ENCODE results near the gene L3MBTL1.
"Not testable (repeated sequence)": the region's sequence is repeated elsewhere in the genome, so short reads cannot be mapped to it uniquely, and the experiment has no call there.

L3MBTL1 gene

GRCh38 chr20:43571771-43572170 lies 64.3 kb downstream of the L3MBTL1 start:
- no peaks in the 10 kb centered on the region for H3K9me3 Mint-ChIP-seq
- no peaks in the 10 kb centered on the region for H3K27me3 Mint-ChIP-seq
- H3K4me1 Mint-ChIP-seq (ENCODE audit: low read depth): no peaks in the 10 kb centered on the region
- no peak overlapping the region for H3K27ac Mint-ChIP-seq
- H3K36me3 Mint-ChIP-seq (ENCODE audit: low read depth): no peaks in the 10 kb centered on the region
- H3K4me3 Mint-ChIP-seq: no peak overlapping the region

- no peaks in the 10 kb centered on the region for H3K9me3 Mint-ChIP-seq
- H3K4me3 Mint-ChIP-seq: no peak overlapping the region
- no peaks in the 10 kb centered on the region for H3K27me3 Mint-ChIP-seq
- H3K36me3 Mint-ChIP-seq (ENCODE audit: low read depth): no peaks in the 10 kb centered on the region
- H3K4me1 Mint-ChIP-seq (ENCODE audit: low read depth): no peaks in the 10 kb centered on the region
- H3K27ac Mint-ChIP-seq: no peak overlapping the region
Observed at GRCh38 chr20:43572891-43573290, 65.4 kb downstream of the L3MBTL1 start.

- Mint-ChIP-seq H3K27me3 (no peaks in the 10 kb centered on the region), H3K9me3 (no peaks in the 10 kb centered on the region), H3K27ac (no peak overlapping the region), H3K4me1 (ENCODE audit: low read depth) (no peaks in the 10 kb centered on the region), H3K36me3 (ENCODE audit: low read depth) (no peaks in the 10 kb centered on the region), H3K4me3 (no peak overlapping the region)
Observed at GRCh38 chr20:43576108-43576507, 68.6 kb downstream of the L3MBTL1 start.

- Mint-ChIP-seq H3K9me3 (no peaks in the 10 kb centered on the region), H3K27ac (no peak overlapping the region), H3K4me3 (no peak overlapping the region), H3K27me3 (no peaks in the 10 kb centered on the region), H3K4me1 (ENCODE audit: low read depth) (no peaks in the 10 kb centered on the region), H3K36me3 (ENCODE audit: low read depth) (no peaks in the 10 kb centered on the region)
Observed at GRCh38 chr20:43579861-43580793, 72.6 kb downstream of the L3MBTL1 start.

GRCh38 chr20:43583133-43583864 lies 75.8 kb downstream of the L3MBTL1 start:
- Mint-ChIP-seq H3K36me3 (ENCODE audit: low read depth) (no peaks in the 10 kb centered on the region), H3K4me3 (no peak overlapping the region), H3K27ac (no peak overlapping the region), H3K4me1 (ENCODE audit: low read depth) (no peaks in the 10 kb centered on the region), H3K27me3 (peaks cover 5% of the 10 kb centered on the region), H3K9me3 (no peaks in the 10 kb centered on the region)

- no peak overlapping the region for H3K27ac Mint-ChIP-seq
- H3K36me3 Mint-ChIP-seq (ENCODE audit: low read depth): no peaks in the 10 kb centered on the region
- H3K9me3 Mint-ChIP-seq: no peaks in the 10 kb centered on the region
- no peaks in the 10 kb centered on the region for H3K4me1 Mint-ChIP-seq (ENCODE audit: low read depth)
- peaks cover 5% of the 10 kb centered on the region for H3K27me3 Mint-ChIP-seq
- H3K4me3 Mint-ChIP-seq: no peak overlapping the region
Observed at GRCh38 chr20:43583982-43584432, 76.5 kb downstream of the L3MBTL1 start.

GRCh38 chr20:43584448-43585136 lies 77.1 kb downstream of the L3MBTL1 start:
- Mint-ChIP-seq H3K4me3 (no peak overlapping the region), H3K4me1 (ENCODE audit: low read depth) (peaks cover under 1% of the 10 kb centered on the region), H3K27me3 (peaks cover 5% of the 10 kb centered on the region), H3K27ac (no peak overlapping the region), H3K36me3 (ENCODE audit: low read depth) (no peaks in the 10 kb centered on the region), H3K9me3 (no peaks in the 10 kb centered on the region)

- H3K27me3 Mint-ChIP-seq: peaks cover 5% of the 10 kb centered on the region
- H3K36me3 Mint-ChIP-seq (ENCODE audit: low read depth): no peaks in the 10 kb centered on the region
- no peaks in the 10 kb centered on the region for H3K9me3 Mint-ChIP-seq
- peaks cover 14% of the 10 kb centered on the region for H3K4me1 Mint-ChIP-seq (ENCODE audit: low read depth)
- no peak overlapping the region for H3K27ac Mint-ChIP-seq
- no peak overlapping the region for H3K4me3 Mint-ChIP-seq
Observed at GRCh38 chr20:43586641-43587040, 79.1 kb downstream of the L3MBTL1 start.

- H3K4me1 Mint-ChIP-seq (ENCODE audit: low read depth): peaks cover 20% of the 10 kb centered on the region
- H3K27me3 Mint-ChIP-seq; H3K9me3 Mint-ChIP-seq; H3K36me3 Mint-ChIP-seq (ENCODE audit: low read depth); H3K27ac Mint-ChIP-seq; H3K4me3 Mint-ChIP-seq: not testable (repeated sequence)
Observed at GRCh38 chr20:43588526-43588925, 81.0 kb downstream of the L3MBTL1 start.

GRCh38 chr20:43590036-43590391 lies 82.5 kb downstream of the L3MBTL1 start:
- H3K4me3 Mint-ChIP-seq: peak overlapping the region; percentile 90
- H3K9me3 Mint-ChIP-seq: no peaks in the 10 kb centered on the region
- peaks cover 9% of the 10 kb centered on the region for H3K36me3 Mint-ChIP-seq (ENCODE audit: low read depth)
- H3K4me1 Mint-ChIP-seq (ENCODE audit: low read depth): peaks cover 20% of the 10 kb centered on the region
- peak overlapping the region; percentile 97 for H3K27ac Mint-ChIP-seq
- H3K27me3 Mint-ChIP-seq: peaks cover 5% of the 10 kb centered on the region

GRCh38 chr20:43590392-43591303 lies 83.2 kb downstream of the L3MBTL1 start, which contains the start of gene IFT52:
Gene IFT52 (plus strand): TSS chr20:43590937. CDS start chr20:43594699, 3,762 bp downstream.
- peak within 1 kb of the TSS; percentile 90 for H3K4me3 Mint-ChIP-seq
- no peaks in the 10 kb centered on the region for H3K9me3 Mint-ChIP-seq
- H3K27me3 Mint-ChIP-seq: peaks cover 5% of the 10 kb centered on the region
- peak within 1 kb of the TSS; percentile 97 for H3K27ac Mint-ChIP-seq
- H3K4me1 Mint-ChIP-seq (ENCODE audit: low read depth): peaks cover 20% of the 10 kb centered on the region
- peaks cover 9% of the 10 kb centered on the region for H3K36me3 Mint-ChIP-seq (ENCODE audit: low read depth)

Data from stimulated activated naive CD8-positive, alpha-beta T cell treated with anti-CD3 and anti-CD28 coated beads, Interleukin-15, Interleukin-2, amounts not matched to agents 100 ng/mL and 50 ng/mL, for 24 hours (primary cell).